ENCODE data around the gene DNM3. TPM values are rescaled to one million over a fixed set of nuclear protein-coding genes. Genes with fewer than 3 reads are reported as not detected.

The DNM3 gene
- total and polyA plus RNA-seq, 10 of the 15 experiments (the other 5 are each of a cell fraction or from before 2014, with no cell fraction given) = 0.03 to 1.5 (median 0.08) TPM; not detected in 3

DNA sequence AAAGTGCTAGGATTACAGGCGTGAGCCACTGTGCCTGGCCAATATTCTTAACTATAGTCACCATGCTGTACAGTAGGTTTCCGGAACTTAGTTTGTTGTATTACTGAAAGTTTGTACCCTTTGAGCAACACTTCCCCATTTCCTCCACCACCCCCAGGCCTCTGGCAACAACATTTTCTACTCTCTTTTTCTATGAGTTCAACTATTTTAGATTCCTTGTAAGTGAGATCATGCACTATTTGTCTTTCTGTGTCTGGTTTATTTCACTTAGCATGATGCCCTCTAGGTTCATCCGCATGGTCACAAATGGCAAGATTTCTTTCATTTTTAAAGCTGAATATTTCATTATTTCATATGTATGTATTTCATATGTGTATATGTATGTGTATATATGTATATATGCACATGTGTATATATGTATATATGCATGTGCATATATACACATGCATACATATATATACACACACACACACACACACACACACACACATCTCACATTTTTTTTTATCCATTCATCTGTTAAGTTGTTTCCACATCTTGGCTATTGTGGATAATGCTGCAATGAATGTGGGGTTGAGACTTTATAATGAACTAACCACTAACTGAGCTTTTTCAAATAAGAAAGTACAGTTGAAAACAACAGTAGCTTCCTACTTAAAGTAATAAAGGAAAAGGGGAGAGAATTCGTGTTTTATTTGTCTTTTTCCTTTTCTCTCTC, 322.4 kb downstream of the DNM3 start:
- ATAC-seq (no peak), DNase-seq (ENCODE audit: low read depth, low spot score) (no peak), FAIRE-seq (no peak)
- Histone ChIP-seq H2AFZ (ENCODE audit: control insufficient read depth, low read depth, low read length) (no peak overlapping the region), H3K9ac (ENCODE audit: control insufficient read depth, insufficient read depth, low read length) (no peak overlapping the region), H3K36me3 (ENCODE audit: control insufficient read depth in 2 of 2, insufficient read depth in 2 of 2, low read length in 1 of 2) (no peaks in the 10 kb centered on the region), H4K20me1 (ENCODE audit: control insufficient read depth, insufficient read depth) (no peaks in the 10 kb centered on the region), H3K4me2 (ENCODE audit: control insufficient read depth, insufficient read depth) (no peak overlapping the region), H3K27me3 (replicated peaks in 1 of 2; ENCODE audit: control insufficient read depth in 2 of 2, insufficient read depth in 2 of 2, low read length in 1 of 2) (no peaks in the 10 kb centered on the region), H3K4me3 (no peak overlapping the region), H3K9me3 (replicated peaks; ENCODE audit: control insufficient read depth, insufficient read depth, low read length) (no peaks in the 10 kb centered on the region), H3K79me2 (ENCODE audit: control insufficient read depth, insufficient read depth, low read length) (no peaks in the 10 kb centered on the region), H3K4me1 (ENCODE audit: control insufficient read depth, insufficient read depth, low read length) (no peaks in the 10 kb centered on the region), H3K27ac (ENCODE audit: control insufficient read depth, insufficient read depth) (no peak overlapping the region)
- ChIA-PET RAD21 (ENCODE audit: unreplicated experiment) (interaction anchor here (0.7 to 1.6 kb wide), 3 partner anchors 15 to 235 kb away, joined by 3 to 7 read pairs (median 5); no protein-coding TSS in a partner anchor), CTCF (interaction anchor here (1.0 to 3.6 kb wide), 2 partner anchors 13 to 15 kb away, joined by 3 to 9 read pairs; no protein-coding TSS in a partner anchor), POLR2A (interaction anchor here (0.6 to 0.7 kb wide), 2 partner anchors 21 to 118 kb away, joined by 3 read pairs; no protein-coding TSS in a partner anchor), SMC1A (ENCODE audit: uncharacterized antibody, unreplicated experiment) (interaction anchor here (1.0 kb wide), 1 partner anchor 15 kb away, joined by 3 read pairs; no protein-coding TSS in a partner anchor)
- intact Hi-C loops (cut with micrococcal nuclease; ENCODE audit: unreplicated experiment) = no loop called here
- in situ Hi-C loops (cut with MboI) = no loop called here
- BruUV-seq (replicated peaks) = no TSS peak
- no peak for TF ChIP-seq ZNF274 (IDR thresholded peaks at IDR 0.05; ENCODE audit: insufficient read depth, insufficient read length)
- WGBS (ENCODE audit: insufficient coverage, insufficient replicate concordance, low lambda C conversion rate, missing lambda C conversion rate) = 47% methylated on average over 4 of the region's 4 CpGs

GRCh38 chr1:172165403-172165802, 324.1 kb downstream of the DNM3 start:
- Histone ChIP-seq H3K9me3 (replicated peaks; ENCODE audit: control insufficient read depth, insufficient read depth, low read length) (no peaks in the 10 kb centered on the region), H3K4me3 (no peak overlapping the region), H3K27me3 (replicated peaks in 1 of 2; ENCODE audit: control insufficient read depth in 2 of 2, insufficient read depth in 2 of 2, low read length in 1 of 2) (no peaks in the 10 kb centered on the region), H3K36me3 (ENCODE audit: control insufficient read depth in 2 of 2, insufficient read depth in 2 of 2, low read length in 1 of 2) (no peaks in the 10 kb centered on the region), H3K9ac (ENCODE audit: control insufficient read depth, insufficient read depth, low read length) (no peak overlapping the region), H3K4me1 (ENCODE audit: control insufficient read depth, insufficient read depth, low read length) (no peaks in the 10 kb centered on the region), H3K27ac (ENCODE audit: control insufficient read depth, insufficient read depth) (no peak overlapping the region), H4K20me1 (ENCODE audit: control insufficient read depth, insufficient read depth) (no peaks in the 10 kb centered on the region), H3K79me2 (ENCODE audit: control insufficient read depth, insufficient read depth, low read length) (no peaks in the 10 kb centered on the region), H3K4me2 (ENCODE audit: control insufficient read depth, insufficient read depth) (no peak overlapping the region), H2AFZ (ENCODE audit: control insufficient read depth, low read depth, low read length) (no peak overlapping the region)
- FAIRE-seq (no peak), ATAC-seq (no peak), DNase-seq (ENCODE audit: low read depth, low spot score) (no peak)
- SMC1A ChIA-PET (ENCODE audit: uncharacterized antibody, unreplicated experiment) = interaction anchor here (0.8 to 1.6 kb wide), 5 partner anchors 13 to 123 kb away, joined by 3 to 5 read pairs (median 3); no protein-coding TSS in a partner anchor
- in situ Hi-C loops (cut with MboI) (no loop called here), intact Hi-C loops (cut with micrococcal nuclease; ENCODE audit: unreplicated experiment) (no loop called here)
- POLR2A ChIA-PET = no interaction called here
- CTCF ChIA-PET = interaction anchor here (1.0 to 3.6 kb wide), 4 partner anchors 11 to 234 kb away, joined by 3 to 9 read pairs (median 4); no protein-coding TSS in a partner anchor
- 76% methylated on average over 2 of the region's 2 CpGs for WGBS (ENCODE audit: insufficient coverage, insufficient replicate concordance, low lambda C conversion rate, missing lambda C conversion rate)
- BruUV-seq (replicated peaks) = no TSS peak
- RAD21 ChIA-PET (ENCODE audit: unreplicated experiment) = interaction anchor here (1.6 kb wide), 1 partner anchor 15 kb away, joined by 5 read pairs; no protein-coding TSS in a partner anchor
- TF ChIP-seq, protein P1, sequence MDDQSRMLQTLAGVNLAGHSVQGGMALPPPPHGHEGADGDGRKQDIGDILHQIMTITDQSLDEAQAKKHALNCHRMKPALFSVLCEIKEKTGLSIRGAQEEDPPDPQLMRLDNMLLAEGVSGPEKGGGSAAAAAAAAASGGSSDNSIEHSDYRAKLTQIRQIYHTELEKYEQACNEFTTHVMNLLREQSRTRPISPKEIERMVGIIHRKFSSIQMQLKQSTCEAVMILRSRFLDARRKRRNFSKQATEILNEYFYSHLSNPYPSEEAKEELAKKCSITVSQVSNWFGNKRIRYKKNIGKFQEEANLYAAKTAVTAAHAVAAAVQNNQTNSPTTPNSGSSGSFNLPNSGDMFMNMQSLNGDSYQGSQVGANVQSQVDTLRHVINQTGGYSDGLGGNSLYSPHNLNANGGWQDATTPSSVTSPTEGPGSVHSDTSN (IDR thresholded peaks at IDR 0.05; ENCODE audit: insufficient replicate concordance, low read depth, low read length) = no peak
- TF ChIP-seq SKIL (IDR thresholded peaks at IDR 0.05; ENCODE audit: low read depth, poor library complexity, severe bottlenecking) (no peak), SMC3 (IDR thresholded peaks at IDR 0.05; ENCODE audit: borderline replicate concordance, low read length) (no peak), CBFB (IDR thresholded peaks at IDR 0.05; ENCODE audit: low read depth) (no peak), POLR2A (IDR thresholded peaks at IDR 0.05; ENCODE audit: low read depth, low read length) (no peak), HCFC1 (IDR thresholded peaks at IDR 0.05; ENCODE audit: low read length) (no peak), SP1 (IDR thresholded peaks at IDR 0.05; ENCODE audit: low read depth, low read length) (no peak), CREB1 (IDR thresholded peaks at IDR 0.05; ENCODE audit: low read depth) (no peak), SIN3A (IDR thresholded peaks at IDR 0.05; ENCODE audit: low read depth, low read length) (no peak)
- TF ChIP-seq, protein P2, sequence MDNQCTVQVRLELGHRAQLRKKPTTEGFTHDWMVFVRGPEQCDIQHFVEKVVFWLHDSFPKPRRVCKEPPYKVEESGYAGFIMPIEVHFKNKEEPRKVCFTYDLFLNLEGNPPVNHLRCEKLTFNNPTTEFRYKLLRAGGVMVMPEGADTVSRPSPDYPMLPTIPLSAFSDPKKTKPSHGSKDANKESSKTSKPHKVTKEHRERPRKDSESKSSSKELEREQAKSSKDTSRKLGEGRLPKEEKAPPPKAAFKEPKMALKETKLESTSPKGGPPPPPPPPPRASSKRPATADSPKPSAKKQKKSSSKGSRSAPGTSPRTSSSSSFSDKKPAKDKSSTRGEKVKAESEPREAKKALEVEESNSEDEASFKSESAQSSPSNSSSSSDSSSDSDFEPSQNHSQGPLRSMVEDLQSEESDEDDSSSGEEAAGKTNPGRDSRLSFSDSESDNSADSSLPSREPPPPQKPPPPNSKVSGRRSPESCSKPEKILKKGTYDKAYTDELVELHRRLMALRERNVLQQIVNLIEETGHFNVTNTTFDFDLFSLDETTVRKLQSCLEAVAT (IDR thresholded peaks at IDR 0.05) = no peak

All from GM12878 (cell line).